ENCODE results near the gene GIGYF2.
A peak's percentile ranks its signal among the peaks of the same experiment; 100 is the strongest.
"Not testable (repeated sequence)": the region's sequence is repeated elsewhere in the genome, so short reads cannot be mapped to it uniquely, and the experiment has no call there.

GIGYF2 gene, protein sequence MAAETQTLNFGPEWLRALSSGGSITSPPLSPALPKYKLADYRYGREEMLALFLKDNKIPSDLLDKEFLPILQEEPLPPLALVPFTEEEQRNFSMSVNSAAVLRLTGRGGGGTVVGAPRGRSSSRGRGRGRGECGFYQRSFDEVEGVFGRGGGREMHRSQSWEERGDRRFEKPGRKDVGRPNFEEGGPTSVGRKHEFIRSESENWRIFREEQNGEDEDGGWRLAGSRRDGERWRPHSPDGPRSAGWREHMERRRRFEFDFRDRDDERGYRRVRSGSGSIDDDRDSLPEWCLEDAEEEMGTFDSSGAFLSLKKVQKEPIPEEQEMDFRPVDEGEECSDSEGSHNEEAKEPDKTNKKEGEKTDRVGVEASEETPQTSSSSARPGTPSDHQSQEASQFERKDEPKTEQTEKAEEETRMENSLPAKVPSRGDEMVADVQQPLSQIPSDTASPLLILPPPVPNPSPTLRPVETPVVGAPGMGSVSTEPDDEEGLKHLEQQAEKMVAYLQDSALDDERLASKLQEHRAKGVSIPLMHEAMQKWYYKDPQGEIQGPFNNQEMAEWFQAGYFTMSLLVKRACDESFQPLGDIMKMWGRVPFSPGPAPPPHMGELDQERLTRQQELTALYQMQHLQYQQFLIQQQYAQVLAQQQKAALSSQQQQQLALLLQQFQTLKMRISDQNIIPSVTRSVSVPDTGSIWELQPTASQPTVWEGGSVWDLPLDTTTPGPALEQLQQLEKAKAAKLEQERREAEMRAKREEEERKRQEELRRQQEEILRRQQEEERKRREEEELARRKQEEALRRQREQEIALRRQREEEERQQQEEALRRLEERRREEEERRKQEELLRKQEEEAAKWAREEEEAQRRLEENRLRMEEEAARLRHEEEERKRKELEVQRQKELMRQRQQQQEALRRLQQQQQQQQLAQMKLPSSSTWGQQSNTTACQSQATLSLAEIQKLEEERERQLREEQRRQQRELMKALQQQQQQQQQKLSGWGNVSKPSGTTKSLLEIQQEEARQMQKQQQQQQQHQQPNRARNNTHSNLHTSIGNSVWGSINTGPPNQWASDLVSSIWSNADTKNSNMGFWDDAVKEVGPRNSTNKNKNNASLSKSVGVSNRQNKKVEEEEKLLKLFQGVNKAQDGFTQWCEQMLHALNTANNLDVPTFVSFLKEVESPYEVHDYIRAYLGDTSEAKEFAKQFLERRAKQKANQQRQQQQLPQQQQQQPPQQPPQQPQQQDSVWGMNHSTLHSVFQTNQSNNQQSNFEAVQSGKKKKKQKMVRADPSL (N-terminal part only)

GRCh38 chr2:232697059-232697806 is at the start of gene GIGYF2:
Gene GIGYF2 (plus strand): TSS chr2:232697331. CDS start chr2:232735198, 37,867 bp downstream.
- DNase-seq (ENCODE audit: low read depth), result peak; percentile 95

GRCh38 chr2:232649033-232649432 is 48.1 kb upstream of the GIGYF2 start:
- DNase-seq (ENCODE audit: low read depth), result no peak

DNA sequence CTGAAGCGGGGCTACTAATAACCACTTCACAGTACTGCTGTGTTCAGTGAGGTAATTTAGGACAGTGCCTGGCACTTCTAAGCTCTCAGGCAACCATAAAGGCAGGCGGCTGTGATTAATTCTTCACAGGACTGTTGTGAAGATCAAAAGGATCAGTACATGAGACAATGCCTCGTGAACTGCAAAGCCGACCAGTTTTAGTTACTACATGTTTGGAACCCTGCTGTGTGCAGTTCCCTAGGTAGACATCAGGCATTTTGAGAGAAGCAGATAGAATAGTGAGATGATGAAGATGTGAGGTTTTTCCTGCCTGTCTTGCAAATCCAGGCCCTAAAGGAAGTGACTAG is 44.7 kb upstream of the GIGYF2 start:
- no peak for DNase-seq (ENCODE audit: low read depth)

- no peak for DNase-seq (ENCODE audit: low read depth)
These were observed 43.7 kb upstream of the GIGYF2 start for GRCh38 chr2:232653441-232653840.

DNA sequence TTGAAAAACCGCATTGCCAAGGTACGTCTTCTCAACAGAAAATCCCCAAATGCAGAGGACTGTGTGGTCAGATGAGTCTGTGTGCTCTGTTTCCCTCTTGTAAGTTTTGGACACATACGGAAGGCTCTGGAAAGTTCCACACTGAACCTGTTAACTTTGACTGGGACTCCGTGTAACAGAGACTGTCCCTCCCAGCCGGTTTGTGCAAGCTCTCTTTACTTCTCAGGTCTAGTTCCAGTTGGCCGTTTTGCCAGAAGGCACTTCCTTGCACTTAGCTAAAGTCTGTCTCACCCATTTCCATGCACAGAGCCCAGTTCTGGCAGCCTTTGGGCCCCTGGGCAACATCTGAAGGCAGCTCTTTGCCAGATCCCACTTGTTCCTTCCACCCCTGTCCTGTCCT is 41.7 kb upstream of the GIGYF2 start:
- no peak for DNase-seq (ENCODE audit: low read depth)

- peak; percentile 15 for DNase-seq (ENCODE audit: low read depth)
These were observed 38.8 kb upstream of the GIGYF2 start for GRCh38 chr2:232658217-232658785.

- no peak for DNase-seq (ENCODE audit: low read depth)
These were observed 37.8 kb upstream of the GIGYF2 start for GRCh38 chr2:232659359-232659758.

DNA sequence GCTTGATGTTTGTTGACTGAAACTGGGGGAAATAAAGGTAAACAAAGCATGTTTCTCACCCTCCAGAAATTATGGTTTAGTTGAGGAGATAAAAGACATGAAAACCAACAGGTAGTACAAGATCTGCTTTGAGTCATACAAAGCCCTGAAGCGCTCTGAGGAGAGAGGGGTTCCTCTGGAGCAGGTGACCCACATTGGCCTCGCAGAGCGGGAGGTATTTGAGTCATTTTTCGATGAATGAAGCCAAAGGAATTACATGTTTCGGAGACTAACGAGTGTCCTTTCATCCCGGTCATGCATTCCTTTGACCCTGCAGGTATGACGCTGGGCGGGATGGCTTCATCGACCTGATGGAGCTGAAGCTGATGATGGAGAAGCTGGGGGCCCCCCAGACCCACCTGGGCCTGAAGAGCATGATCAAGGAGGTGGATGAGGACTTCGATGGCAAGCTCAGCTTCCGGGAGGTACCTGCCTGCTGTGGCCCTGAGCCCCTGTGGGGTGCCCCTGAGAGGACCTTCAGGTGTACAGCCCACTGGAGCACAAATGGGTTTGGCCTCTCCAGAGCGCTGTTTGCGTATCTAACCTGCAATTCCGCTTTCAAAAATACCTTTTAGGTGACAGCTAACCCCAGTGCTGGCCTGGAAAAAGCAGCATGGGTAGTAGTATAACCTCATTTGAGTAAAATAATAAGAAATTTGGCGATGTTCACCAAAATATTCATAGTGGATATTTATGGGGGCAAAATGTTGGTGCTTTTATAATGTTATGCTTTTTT is 34.5 kb upstream of the GIGYF2 start:
- no peak for DNase-seq (ENCODE audit: low read depth)

DNA sequence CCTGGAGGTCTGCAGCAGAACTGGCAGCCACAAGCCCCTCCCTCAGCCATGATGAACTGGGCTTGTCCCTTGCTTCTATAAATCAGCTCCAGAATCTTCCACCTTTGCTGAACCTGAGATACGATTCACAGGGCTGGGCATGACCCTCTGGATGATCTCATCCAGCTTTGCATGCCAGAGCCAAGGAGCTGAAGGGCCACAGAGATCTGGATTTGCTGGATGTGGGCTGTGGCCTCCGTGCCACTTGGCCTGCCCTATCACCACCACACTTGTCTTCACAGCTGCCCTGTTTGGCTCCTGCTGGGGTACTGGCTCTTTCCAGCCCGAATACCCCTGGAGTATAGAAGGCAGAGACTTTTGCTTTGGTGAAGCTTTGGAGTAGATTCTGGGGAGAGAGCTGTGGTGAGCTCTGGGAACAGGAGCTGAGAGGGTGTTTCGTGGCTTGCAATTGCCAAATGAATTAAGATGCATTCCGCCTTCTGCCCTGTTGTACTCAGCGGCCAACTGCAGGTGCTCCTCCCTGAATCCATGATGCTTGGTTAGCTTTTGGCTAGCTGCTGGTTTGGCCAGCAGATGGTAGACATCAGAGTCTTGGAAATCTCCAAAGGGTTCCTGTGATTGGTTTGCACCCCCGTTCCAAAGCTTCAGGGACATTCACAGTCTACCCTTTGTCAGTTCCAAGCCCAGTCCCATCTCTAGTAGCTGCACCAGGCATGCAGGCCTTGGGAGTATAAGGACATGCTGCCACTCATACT is 30.9 kb upstream of the GIGYF2 start:
- no peak for DNase-seq (ENCODE audit: low read depth)

DNA sequence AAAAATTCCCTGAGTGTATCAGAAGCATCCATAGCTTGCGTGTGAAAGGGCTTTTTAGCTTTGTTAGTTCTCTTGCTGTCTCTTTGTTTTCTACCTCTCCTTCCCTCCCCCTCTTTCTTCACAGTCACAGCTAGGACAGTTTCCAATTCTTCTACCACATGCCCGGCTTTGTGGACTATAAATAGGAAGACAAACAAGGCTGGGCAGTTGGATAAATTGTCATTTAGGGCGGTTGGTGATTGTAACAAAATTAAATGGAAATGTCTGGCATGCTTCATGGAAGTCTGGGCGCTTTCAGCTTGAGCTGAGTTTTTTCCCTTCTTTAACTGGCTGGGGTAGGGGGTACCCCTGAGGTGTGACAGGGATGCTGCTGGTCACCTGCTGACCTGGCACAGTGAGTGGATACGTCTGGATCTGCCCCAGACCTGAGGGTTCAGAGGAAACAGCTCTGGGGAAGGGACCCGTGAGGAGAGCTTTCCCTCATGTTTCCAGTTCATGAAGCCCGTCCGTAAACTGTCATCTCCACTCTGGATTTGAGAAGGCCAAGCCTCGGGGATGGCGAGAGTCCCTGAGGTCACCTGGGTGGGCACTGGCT is 29.0 kb upstream of the GIGYF2 start:
- DNase-seq (ENCODE audit: low read depth), result no peak

- peak; percentile 15 for DNase-seq (ENCODE audit: low read depth)
These were observed 28.2 kb upstream of the GIGYF2 start for GRCh38 chr2:232668805-232669444.

GRCh38 chr2:232672588-232672987 is 24.5 kb upstream of the GIGYF2 start:
- DNase-seq (ENCODE audit: low read depth), result no peak

- DNase-seq (ENCODE audit: low read depth), result no peak
These were observed 22.6 kb upstream of the GIGYF2 start for GRCh38 chr2:232674491-232674890.

- no peak for DNase-seq (ENCODE audit: low read depth)
These were observed 21.8 kb upstream of the GIGYF2 start for GRCh38 chr2:232675381-232675780.

DNA sequence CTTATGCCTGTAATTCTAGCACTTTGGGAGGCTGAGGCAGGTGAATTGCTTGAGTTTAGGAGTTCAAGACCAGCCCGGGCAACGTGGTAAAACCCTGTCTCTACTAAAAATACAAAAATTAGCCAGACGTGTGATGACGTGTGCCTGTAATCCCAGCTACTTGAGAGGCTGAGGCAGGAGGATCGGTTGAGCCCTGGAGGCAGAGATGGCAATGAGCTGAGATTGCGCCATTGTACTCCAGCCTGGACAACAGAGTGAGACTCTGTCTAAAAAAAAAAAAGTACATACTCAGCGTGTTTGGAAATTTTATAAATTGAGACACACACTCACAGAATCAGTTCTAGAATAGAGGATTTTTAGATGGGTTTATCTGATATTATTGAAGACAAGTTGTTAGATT is 17.1 kb upstream of the GIGYF2 start:
- no peak for DNase-seq (ENCODE audit: low read depth)

DNA sequence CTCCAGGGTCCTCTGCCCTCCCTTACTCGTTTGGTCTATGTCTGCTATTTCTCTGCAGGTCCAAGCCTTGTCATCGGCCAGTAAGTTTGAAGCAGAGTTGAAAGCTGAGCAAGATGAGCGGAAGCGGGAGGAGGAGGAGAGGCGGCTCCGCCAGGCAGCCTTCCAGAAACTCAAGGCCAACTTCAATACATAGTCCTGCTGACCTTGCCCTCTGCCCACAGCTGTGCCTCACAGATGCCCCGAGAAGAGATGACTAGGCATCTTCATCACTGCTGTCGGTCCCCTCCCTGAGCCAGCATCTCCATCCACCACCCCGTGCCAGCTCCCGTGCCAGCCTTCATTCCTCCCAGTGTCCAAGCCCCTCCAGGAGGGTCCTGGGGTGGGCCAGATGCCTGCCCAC is 15.6 kb upstream of the GIGYF2 start:
- DNase-seq (ENCODE audit: low read depth), result no peak

DNA sequence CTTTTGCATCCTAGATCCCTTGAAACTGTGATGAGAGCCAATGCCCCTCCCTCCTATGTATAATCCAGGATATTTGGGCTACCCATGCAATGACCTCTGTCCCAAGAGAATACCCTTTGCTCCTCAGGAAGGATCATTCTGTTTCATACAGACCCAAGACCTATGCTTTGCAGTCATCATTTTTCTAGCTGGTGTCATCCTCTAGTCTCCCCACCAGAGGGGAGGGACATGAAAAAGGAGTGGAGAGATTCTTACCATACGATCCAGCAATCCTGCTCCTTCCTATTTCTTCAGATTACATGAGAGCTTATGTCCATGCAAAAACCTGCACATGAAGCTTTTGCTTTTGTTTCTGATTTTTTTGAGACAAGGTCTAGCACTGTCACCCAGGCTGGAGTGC is 13.8 kb upstream of the GIGYF2 start:
- no peak for DNase-seq (ENCODE audit: low read depth)

DNA sequence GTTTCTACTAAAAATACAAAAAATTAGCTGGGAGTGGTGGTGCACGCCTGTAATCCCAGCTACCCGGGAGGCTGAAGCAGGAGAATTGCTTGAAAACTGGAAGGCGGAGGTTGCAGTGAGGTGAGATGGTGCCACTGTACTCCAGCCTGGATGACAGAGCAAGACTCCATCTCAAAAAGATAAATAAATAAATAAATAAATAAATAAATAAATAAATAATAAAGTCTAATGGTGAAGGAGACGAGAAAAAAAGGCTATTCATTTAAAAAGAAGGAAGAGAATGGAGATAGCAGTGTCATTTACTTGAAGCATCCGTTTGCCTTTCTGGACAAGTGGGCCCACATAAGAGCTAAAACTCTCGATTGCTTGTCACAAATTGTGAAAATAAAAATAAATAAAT is 11.7 kb upstream of the GIGYF2 start:
- DNase-seq (ENCODE audit: low read depth), result not testable (repeated sequence)
